AG04450 (cell line): ENCODE data around the gene OR2AT4. TPM values are rescaled to one million over a fixed set of nuclear protein-coding genes. Genes with fewer than 3 reads are reported as not detected.

Source experiments
- CTCF ChIA-PET: fragments of 300-600, 350-600 bp; formaldehyde crosslinking; extraction: SDS; loops from one replicate; lab custom pipeline; 2022; ENCODE audit warnings: antibody characterized with exemption, inconsistent platforms; lab: Charles Lee
- POLR2A ChIA-PET: fragments of 350-600 bp; formaldehyde crosslinking; extraction: SDS; loops from one replicate; lab custom pipeline; 2021; ENCODE audit warnings: antibody characterized with exemption, inconsistent platforms; lab: Yijun Ruan, JAX
- DNase-seq: peaks from one replicate; pipeline ENCODE4 v3.0.0-alpha.2; 2011; ENCODE audit warnings: low read depth, low spot score
- H3K27ac ChIP-seq: one replicate; pipeline ENCODE4 v1.5.1; 2012; ENCODE audit warnings: low read depth, low read length, control low read depth
- H3K27me3 ChIP-seq: one replicate; pipeline ENCODE4 v1.6.0; 2012; ENCODE audit warnings: low read length; ENCODE audit not compliant: control insufficient read depth, insufficient read depth
- H3K4me3 ChIP-seq: 2 replicates; pipeline ENCODE4 v1.5.1; 2011; ENCODE audit warnings: mild to moderate bottlenecking, low read depth, low read length, control low read depth
- H3K9me3 ChIP-seq: 2 replicates; pipeline ENCODE4 v1.5.1; 2012; ENCODE audit warnings: low read length; ENCODE audit not compliant: control insufficient read depth, insufficient read depth
- polyA plus RNA-seq: library from polyadenylated mRNA; depleted of rRNA; stranded (reverse); fragments of >200 nt; gene quantifications from 2 replicates; pipeline ENCODE4 v1.2.3, GENCODE V29; 2011
- TF ChIP-seq, protein P1 (sequence below): IDR thresholded peaks from 2 replicates; pipeline ENCODE4 v1.5.1; 2011; ENCODE audit warnings: low read depth, low read length, control low read depth, inconsistent platforms

Gene OR2AT4
- polyA plus RNA-seq, 1 experiment = not detected

DNA sequence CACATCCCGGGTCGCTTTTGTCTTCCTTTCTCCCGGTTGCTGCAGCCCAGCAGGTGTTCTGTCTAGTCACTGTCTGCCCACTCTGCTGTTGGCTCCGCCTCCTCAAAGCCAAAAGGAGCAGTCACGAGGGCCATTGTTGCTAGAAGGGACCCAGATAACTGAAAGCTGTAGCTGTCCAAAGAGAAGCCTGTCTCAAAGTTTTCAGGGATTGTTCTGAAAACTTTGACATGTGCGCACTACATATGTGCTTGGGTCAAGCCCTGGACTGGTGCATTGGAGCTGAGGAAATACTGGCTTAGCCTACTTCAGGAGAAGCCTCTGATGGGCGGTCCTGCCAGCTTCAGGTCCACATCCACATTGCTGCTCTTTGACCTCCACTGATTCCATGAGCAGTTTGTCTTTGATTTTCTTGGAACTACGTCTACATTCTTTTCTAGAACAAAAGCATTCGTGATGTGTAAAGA lies 8.8 kb upstream of the OR2AT4 start:
- TF ChIP-seq, protein P1, sequence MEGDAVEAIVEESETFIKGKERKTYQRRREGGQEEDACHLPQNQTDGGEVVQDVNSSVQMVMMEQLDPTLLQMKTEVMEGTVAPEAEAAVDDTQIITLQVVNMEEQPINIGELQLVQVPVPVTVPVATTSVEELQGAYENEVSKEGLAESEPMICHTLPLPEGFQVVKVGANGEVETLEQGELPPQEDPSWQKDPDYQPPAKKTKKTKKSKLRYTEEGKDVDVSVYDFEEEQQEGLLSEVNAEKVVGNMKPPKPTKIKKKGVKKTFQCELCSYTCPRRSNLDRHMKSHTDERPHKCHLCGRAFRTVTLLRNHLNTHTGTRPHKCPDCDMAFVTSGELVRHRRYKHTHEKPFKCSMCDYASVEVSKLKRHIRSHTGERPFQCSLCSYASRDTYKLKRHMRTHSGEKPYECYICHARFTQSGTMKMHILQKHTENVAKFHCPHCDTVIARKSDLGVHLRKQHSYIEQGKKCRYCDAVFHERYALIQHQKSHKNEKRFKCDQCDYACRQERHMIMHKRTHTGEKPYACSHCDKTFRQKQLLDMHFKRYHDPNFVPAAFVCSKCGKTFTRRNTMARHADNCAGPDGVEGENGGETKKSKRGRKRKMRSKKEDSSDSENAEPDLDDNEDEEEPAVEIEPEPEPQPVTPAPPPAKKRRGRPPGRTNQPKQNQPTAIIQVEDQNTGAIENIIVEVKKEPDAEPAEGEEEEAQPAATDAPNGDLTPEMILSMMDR = no peak
- ChIA-PET CTCF (no interaction called here), POLR2A (no interaction called here)
- no peak for DNase-seq
- Histone ChIP-seq H3K27me3 (peaks cover 26% of the 10 kb centered on the region), H3K9me3 (peaks cover 2% of the 10 kb centered on the region; the same call in 1 of the 2 replicates), H3K4me3 (no peak overlapping the region), H3K27ac (no peak overlapping the region)

DNA sequence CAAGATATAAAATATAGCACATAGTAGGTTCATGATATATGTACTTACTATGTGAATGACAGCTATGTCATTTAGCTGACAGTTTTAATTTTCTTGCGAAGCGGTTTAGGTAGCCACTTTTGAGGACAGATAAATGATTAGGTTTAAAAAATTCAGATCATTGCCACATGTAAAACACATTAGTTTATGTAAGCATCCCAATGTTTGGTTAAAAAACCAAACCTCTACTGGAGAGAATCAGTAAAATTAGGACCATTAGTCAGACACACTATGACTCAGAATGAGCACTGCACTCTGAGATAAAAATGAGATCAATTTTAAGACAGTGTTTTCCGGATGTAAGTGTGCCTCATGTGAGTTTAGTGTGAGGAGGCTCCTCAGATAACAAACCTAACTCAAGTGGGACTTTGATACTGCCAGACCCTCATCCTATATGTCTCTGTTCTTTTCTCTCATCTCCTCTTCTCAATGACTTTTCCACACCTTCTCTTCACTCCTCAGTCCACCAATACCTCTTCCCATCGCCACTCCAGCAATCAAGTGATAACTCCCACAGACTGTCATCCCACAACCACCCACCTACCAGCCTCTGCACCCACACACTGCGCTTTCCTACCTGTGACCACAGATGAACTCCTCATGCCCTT lies 6.8 kb upstream of the OR2AT4 start:
- TF ChIP-seq, protein P1 = no peak
- no peak overlapping the region for H3K27ac ChIP-seq
- CTCF ChIA-PET = interaction anchor here (0.6 to 1.6 kb wide), 4 partner anchors 37 to 247 kb away, joined by 3 to 6 read pairs (median 4); no protein-coding TSS in a partner anchor

DNA sequence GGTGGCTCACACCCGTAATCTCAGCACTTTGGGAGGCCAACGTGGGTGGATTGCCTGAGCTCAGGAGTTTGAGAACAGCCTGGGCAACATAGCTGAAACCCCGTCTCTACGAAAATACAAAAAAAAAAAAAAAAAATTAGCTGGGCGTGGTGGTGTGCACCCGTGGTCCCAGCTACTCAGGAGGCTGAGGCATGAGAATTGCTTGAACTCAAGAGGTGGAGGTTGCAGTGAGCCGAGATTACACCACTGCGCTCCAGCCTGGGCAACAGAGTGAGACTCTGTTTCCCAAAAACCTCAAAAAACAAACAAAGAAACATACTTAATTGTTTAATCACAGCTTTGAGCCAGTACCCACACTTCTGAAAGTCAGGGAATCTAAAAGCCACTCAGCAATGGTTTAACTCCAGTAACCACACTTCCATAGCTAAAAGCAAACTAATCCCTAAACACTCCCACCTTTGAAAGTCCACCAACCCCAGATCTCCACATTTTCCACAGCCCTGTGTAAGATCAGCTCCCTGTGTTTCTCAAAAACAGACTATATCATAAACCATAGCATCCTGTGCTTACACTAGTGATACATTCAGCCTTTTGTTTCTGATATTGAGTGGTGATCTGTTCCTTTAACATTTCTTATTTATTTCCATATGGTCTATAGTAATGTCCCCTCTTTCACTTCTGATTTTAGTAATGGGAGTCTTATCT lies 4.9 kb upstream of the OR2AT4 start:
- ChIA-PET POLR2A (no interaction called here), CTCF (interaction anchor here (1.0 to 1.1 kb wide), 2 partner anchors 41 to 44 kb away, joined by 3 read pairs; no protein-coding TSS in a partner anchor)
- no peak overlapping the region for H3K4me3 ChIP-seq
- peaks cover 25% of the 10 kb centered on the region for H3K27me3 ChIP-seq
- TF ChIP-seq, protein P1 = no peak
- H3K9me3 ChIP-seq = peaks cover 3% of the 10 kb centered on the region; the same call in 1 of the 2 replicates
- H3K27ac ChIP-seq = no peak overlapping the region
- DNase-seq = no peak

More for the DNA sequence above, 6.8 kb upstream of the OR2AT4 start:
- peaks cover 20% of the 10 kb centered on the region for H3K27me3 ChIP-seq
- DNase-seq = peak; percentile 33
- POLR2A ChIA-PET = no interaction called here
- H3K9me3 ChIP-seq = no peaks in the 10 kb centered on the region; the same call in 1 of the 2 replicates
- H3K4me3 ChIP-seq = no peak overlapping the region

DNA sequence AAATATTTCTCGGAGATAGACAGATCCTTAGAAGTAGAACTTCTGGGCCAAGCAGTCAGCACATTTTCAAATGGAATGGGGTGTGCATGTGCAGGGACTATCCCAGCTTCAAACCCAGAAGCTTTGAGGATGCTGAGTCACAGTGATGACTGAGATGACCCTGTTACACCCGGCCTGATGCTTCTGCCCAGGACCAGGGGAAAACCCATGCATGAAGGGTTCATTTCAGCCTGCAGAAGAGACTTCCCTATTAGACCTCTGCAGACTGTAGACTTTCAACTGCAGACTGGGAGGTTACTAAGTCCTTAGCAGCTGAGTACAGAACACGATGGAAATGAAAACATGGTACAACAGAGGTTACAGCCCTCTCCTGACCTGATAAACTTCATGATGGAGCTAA lies 3.6 kb upstream of the OR2AT4 start:
- peaks cover 30% of the 10 kb centered on the region for H3K27me3 ChIP-seq
- no peak overlapping the region for H3K27ac ChIP-seq
- CTCF ChIA-PET = interaction anchor here (1.0 kb wide), 1 partner anchor 40 kb away, joined by 4 read pairs; no protein-coding TSS in a partner anchor
- peak; percentile 10 for DNase-seq
- H3K9me3 ChIP-seq = peaks cover 3% of the 10 kb centered on the region; the same call in 1 of the 2 replicates
- no peak overlapping the region for H3K4me3 ChIP-seq
- POLR2A ChIA-PET = no interaction called here
- TF ChIP-seq, protein P1 = no peak
